ENCODE data around the gene CDKN2B-AS1.

DNA sequence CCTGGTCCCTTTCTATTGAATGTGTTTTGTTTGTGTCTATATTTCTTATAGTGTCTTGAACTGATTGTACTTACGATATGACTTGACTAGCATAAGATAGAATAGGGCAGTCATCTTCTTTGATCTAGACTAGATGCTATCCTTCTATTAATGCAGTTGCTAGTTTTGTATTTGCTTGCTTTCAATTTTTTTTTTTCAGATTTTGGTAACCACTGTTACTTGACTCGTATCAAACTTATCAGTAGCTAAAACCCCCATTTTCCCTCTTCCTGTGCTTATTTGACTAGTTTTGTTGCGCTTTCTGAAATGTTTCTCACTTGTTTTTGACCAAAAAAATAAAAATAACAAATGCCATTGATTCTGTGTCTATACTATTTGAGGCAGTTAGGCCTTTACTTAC, 83.5 kb downstream of the CDKN2B-AS1 start:
- TF ChIP-seq CTCF (IDR thresholded peaks at IDR 0.05): no peak
- TF ChIP-seq KDM1A (IDR thresholded peaks at IDR 0.05; ENCODE audit: low read depth): no peak
- TF ChIP-seq EP300 (IDR thresholded peaks at IDR 0.05): no peak
- no peak for TF ChIP-seq REST (IDR thresholded peaks at IDR 0.05)
- no peak for TF ChIP-seq CEBPB (IDR thresholded peaks at IDR 0.05)
- no peak for TF ChIP-seq NPAS2 (CRISPR knock-in tag; IDR thresholded peaks at IDR 0.05; ENCODE audit: borderline replicate concordance)
- TF ChIP-seq PHF8 (IDR thresholded peaks at IDR 0.05; ENCODE audit: borderline replicate concordance, low read depth): no peak
